GM12875 (cell line): ENCODE data around the gene LIPT2.
"Not testable (repeated sequence)": the region's sequence is repeated elsewhere in the genome, so short reads cannot be mapped to it uniquely, and the experiment has no call there.

Source experiments
- H3K4me3 ChIP-seq: one replicate; pipeline ENCODE4 v1.5.1; 2011; ENCODE audit warnings: low read depth, low read length, control low read depth
- CTCF ChIP-seq: IDR thresholded peaks from 2 replicates; pipeline ENCODE4 v1.5.1; 2011; ENCODE audit warnings: low read depth, mild to moderate bottlenecking, control low read depth, inconsistent platforms, low read length, moderate library complexity, borderline replicate concordance; ENCODE audit not compliant: insufficient read depth

LIPT2 gene

DNA sequence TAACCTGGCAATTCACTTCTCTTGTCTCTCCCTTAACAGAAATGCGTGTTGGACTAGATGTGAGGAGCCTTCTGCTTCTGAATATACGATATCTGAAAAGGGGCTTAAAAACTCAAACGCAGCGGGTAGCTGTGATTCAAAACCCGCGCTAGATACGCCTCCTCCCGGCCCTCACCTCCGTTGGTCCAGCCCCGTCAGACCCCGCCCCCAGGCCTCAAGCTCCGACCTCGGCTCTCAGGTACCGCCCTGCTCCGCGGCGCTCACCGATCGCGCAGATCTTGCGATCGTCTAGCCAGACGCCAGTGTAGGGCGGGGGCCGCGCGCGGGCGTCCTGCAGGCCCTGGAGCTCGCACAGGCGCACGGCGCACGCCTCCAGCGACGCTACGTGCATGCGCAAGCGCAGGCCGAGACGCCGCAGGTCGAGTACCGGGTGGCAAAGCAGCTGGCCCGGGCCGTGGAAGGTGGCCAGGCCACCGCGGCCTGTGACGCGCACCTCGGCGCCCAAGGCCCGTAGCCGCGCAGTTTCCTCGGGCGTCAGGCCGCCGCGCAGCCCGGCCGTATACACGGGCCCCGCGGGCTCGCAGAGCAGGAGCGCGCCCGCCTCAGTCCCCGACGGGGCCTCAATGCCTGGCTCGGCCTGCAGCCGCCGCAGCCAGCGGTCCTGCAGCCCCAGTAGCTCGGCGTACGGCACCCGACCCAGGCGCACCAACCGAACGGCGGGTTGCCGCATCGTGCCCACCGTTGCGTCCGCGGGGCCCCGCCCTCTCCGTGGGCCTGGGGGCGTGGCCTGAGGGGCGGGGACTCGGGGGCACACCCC lies at the start of gene LIPT2:
Gene LIPT2 (minus strand): TSS at position 751 of the 817 bp plus-strand sequence. CDS start 21 bp downstream, at position 730.
- peak within 1 kb of the TSS; percentile 95 for H3K4me3 ChIP-seq
- no peak for TF ChIP-seq CTCF

- H3K4me3 ChIP-seq = no peak overlapping the region
- no peak for TF ChIP-seq CTCF
Observed at GRCh38 chr11:74541466-74541865, 47.9 kb upstream of the LIPT2 start.

DNA sequence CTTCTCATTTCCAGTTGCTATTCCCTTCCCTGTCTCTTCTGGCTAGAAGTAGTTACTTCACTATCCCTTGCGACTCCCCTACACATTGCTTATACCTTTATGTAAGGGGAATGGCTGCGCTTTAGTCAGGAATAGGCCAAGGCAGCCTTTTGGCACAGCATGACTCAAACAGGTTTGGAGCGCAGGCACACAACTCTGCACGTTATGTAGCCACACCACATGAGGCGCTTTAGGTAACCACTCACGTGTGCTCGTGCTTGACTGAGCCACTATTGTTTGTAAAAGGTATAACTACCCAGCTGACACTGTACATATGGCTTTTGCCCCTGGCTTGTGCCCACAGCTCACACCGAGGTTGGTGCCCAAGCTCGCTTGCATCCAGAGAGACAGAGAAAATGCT lies 46.7 kb upstream of the LIPT2 start:
- H3K4me3 ChIP-seq = no peak overlapping the region
- no peak for TF ChIP-seq CTCF

DNA sequence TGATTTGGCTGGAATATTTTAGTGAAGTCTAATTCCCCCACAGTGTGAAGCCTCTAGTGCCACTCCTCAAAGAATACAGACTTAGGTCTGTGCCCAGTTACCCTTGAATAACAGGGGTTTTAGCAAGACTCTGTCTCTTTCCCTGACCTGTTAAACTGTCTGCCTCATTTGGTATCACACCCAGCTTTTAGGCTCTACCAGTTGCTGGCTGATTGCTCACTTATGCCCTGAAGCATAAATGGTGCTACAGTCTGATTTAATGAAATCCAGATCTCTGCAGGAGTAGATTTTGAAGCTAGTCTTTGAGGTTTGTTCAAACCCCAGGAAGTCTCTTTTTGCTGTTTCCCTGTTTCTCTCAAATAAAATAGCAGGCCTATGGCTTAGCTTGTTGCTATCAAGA lies 45.2 kb upstream of the LIPT2 start:
- no peak for TF ChIP-seq CTCF
- H3K4me3 ChIP-seq = no peak overlapping the region

GRCh38 chr11:74535371-74536160 lies 42.0 kb upstream of the LIPT2 start:
- H3K4me3 ChIP-seq = no peak overlapping the region
- TF ChIP-seq CTCF = no peak

- not testable (repeated sequence) for H3K4me3 ChIP-seq
Observed at GRCh38 chr11:74534946-74535275, 41.4 kb upstream of the LIPT2 start.

- no peak overlapping the region for H3K4me3 ChIP-seq
- TF ChIP-seq CTCF = no peak
Observed at GRCh38 chr11:74534216-74534945, 40.9 kb upstream of the LIPT2 start.
